HTERT RPE-1 (cell line): ENCODE data around the gene ANKRD50.

Experiments used
- in situ Hi-C: fragments of 300-500 bp; cut with MboI; formaldehyde crosslinking; loops from 4 replicates; pipeline ENCODE4 v1.14.3; 2020; ENCODE audit warnings: low sequenced_read_pairs

The ANKRD50 gene

GRCh38 chr4:124712372-124713184, at the start of gene ANKRD50:
Gene ANKRD50 (minus strand): TSS chr4:124712732. CDS start chr4:124710511, 2,221 bp downstream.
- in situ Hi-C loops, result no loop called here

GRCh38 chr4:124757126-124757525, 44.6 kb upstream of the ANKRD50 start:
- in situ Hi-C loops, result no loop called here

- in situ Hi-C loops, result no loop called here
Observed at GRCh38 chr4:124754681-124755080, 42.1 kb upstream of the ANKRD50 start.

- in situ Hi-C loops, result no loop called here
Observed at GRCh38 chr4:124753941-124754581, 41.5 kb upstream of the ANKRD50 start.

GRCh38 chr4:124749421-124749820, 36.9 kb upstream of the ANKRD50 start:
- in situ Hi-C loops, result no loop called here

GRCh38 chr4:124748965-124749364, 36.4 kb upstream of the ANKRD50 start:
- in situ Hi-C loops, result no loop called here

GRCh38 chr4:124745985-124746801, 33.7 kb upstream of the ANKRD50 start:
- in situ Hi-C loops, result no loop called here

- in situ Hi-C loops, result no loop called here
Observed at GRCh38 chr4:124743711-124744110, 31.2 kb upstream of the ANKRD50 start.

- in situ Hi-C loops, result no loop called here
Observed at GRCh38 chr4:124740501-124740900, 28.0 kb upstream of the ANKRD50 start.

GRCh38 chr4:124738994-124739393, 26.5 kb upstream of the ANKRD50 start:
- in situ Hi-C loops, result no loop called here

GRCh38 chr4:124737619-124738018, 25.1 kb upstream of the ANKRD50 start:
- in situ Hi-C loops, result no loop called here

- in situ Hi-C loops, result no loop called here
Observed at GRCh38 chr4:124736526-124736925, 24.0 kb upstream of the ANKRD50 start.

- in situ Hi-C loops, result no loop called here
Observed at GRCh38 chr4:124727331-124727890, 14.9 kb upstream of the ANKRD50 start.

GRCh38 chr4:124726269-124726668, 13.7 kb upstream of the ANKRD50 start:
- in situ Hi-C loops, result no loop called here

GRCh38 chr4:124722071-124722470, 9.5 kb upstream of the ANKRD50 start:
- in situ Hi-C loops, result no loop called here

- in situ Hi-C loops, result no loop called here
Observed at GRCh38 chr4:124717101-124717500, 4.6 kb upstream of the ANKRD50 start.

- in situ Hi-C loops, result no loop called here
Observed at GRCh38 chr4:124713185-124713592, 657 bp upstream of the ANKRD50 start.

- in situ Hi-C loops, result no loop called here
Observed at GRCh38 chr4:124711471-124712371, 811 bp downstream of the ANKRD50 start.

GRCh38 chr4:124710911-124711310, 1.6 kb downstream of the ANKRD50 start:
- in situ Hi-C loops, result no loop called here
